GM18907 (cell line): Measurements from ENCODE around the gene MPPE1.
A peak's percentile ranks its signal among the peaks of the same experiment; 100 is the strongest.
"Not testable (repeated sequence)": the region's sequence is repeated elsewhere in the genome, so short reads cannot be mapped to it uniquely, and the experiment has no call there.

Experiments
- ATAC-seq: cut with Tn5 transposase; IDR thresholded peaks from one replicate; pipeline ENCODE4 v1.9.1; 2021; ENCODE audit warnings: mild to moderate bottlenecking, moderate library complexity; ENCODE audit not compliant: unreplicated experiment

Gene MPPE1

DNA sequence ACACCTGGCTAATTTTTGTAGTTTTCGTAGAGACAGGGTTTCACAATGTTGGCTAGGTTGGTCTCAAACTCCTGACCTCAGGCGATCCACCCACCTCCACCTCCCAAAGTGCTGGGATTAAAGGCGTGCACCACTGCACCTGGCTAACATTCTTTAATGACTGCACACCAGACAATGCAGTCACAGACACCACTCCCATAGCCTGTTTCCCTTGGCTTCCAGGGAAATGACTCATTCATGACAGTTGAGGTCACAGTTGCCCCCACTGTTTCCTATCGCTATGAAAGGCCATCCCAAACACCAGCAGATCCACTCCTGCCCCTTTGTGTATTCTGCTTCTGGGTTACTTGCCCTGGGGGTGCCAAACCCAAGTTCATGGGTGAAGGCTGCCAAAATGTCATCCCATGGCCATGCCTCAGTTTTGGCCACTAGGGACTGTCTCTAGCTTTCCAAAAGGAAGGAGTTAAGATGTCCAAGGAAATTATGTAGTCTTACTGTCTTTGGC, 48.2 kb downstream of the MPPE1 start:
- ATAC-seq, result no peak

DNA sequence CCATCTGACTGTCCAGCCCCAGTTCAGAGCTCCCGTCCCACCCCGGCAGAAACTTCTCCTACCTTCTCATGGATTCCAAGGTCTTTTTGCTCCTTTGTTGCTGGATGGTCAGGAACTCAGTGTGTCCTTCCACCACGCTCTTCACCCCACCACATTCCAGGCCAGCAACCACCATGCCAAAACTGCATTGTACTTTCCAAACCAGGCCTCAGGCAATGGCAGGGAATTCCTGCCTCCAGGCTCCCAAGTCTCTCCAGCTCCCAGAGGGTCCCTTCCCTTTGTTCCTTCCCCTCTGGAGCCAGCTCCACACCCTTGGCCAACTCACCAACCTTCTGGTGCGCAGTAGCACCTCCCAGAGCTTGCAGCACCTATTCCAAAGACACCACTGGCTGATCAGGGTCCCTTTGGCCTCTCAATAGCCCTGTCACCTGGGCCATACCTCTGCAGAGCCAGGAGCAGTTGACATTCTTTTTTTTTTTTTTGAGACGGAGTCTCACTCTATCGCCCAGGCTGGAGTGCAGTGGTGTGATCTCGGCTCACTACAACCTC, 48.8 kb downstream of the MPPE1 start:
- no peak for ATAC-seq

DNA sequence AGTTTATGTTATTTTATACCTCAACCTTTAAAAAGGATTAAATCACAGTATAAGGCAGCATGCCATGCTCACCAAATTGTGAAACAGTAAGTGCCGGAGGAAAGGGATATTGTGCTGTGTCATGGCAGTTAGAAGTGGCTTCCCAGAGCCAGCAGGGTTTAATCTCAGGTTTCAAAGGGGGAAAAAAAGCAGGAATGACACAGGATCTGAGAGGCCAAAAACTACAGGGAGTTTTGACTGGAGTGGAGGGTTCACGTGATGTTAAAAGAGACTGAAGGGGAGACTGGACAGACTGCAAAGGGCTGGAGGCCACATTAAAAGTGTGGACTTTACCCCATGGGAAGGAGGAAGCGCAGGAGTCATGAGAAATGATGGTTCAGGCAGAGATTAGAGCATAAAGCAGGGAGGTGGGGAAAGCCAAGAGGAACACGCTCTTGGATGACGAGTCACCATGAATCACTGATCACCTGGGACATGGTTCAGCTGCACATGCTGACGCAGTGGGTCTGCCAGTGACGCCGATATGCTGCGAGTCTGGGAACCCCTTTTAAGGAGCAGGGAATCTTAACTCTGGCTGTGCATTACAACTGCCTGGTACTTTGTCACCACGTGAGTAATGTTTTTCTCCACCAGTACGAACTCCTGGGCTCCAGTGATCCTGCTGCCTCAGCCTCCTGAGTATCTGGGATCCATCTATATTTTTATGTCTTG, 50.8 kb downstream of the MPPE1 start:
- no peak for ATAC-seq

DNA sequence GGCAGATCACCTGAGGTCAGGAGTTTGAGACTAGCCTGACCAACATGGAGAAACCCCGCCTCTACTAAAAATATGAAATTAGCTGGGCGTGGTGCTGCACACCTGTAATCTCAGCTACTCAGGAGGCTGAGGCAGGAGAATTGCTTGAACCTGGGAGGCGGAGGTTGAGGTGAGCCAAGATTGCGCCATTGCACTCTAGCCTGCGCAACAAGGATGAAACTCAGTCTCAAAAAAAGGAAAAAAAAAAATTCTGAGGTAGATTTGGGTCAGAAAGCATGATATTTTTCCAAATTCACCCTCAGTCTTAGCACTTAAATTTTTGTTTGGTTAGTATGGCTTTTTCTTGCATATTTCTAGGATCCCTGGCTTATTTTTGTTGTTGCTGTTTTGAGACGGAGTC, 53.6 kb downstream of the MPPE1 start:
- ATAC-seq, result not testable (repeated sequence)

DNA sequence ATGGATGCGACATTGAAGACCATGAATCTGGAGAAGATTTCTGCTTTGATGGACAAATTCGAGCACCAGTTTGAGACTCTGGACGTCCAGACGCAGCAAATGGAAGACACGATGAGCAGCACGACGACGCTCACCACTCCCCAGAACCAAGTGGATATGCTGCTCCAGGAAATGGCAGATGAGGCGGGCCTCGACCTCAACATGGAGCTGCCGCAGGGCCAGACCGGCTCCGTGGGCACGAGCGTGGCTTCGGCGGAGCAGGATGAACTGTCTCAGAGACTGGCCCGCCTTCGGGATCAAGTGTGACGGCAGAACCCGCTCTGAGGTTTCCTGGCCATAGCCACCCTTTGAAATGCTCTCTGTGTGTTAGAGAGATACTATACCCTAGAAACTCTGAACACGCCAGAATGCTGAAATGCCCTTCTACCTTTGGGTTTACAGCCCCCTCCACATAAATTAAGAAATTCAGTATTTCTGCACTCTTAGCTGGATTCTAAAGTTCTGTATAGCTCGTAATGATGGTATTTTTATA, 56.2 kb downstream of the MPPE1 start:
- ATAC-seq, result peak; percentile 24

DNA sequence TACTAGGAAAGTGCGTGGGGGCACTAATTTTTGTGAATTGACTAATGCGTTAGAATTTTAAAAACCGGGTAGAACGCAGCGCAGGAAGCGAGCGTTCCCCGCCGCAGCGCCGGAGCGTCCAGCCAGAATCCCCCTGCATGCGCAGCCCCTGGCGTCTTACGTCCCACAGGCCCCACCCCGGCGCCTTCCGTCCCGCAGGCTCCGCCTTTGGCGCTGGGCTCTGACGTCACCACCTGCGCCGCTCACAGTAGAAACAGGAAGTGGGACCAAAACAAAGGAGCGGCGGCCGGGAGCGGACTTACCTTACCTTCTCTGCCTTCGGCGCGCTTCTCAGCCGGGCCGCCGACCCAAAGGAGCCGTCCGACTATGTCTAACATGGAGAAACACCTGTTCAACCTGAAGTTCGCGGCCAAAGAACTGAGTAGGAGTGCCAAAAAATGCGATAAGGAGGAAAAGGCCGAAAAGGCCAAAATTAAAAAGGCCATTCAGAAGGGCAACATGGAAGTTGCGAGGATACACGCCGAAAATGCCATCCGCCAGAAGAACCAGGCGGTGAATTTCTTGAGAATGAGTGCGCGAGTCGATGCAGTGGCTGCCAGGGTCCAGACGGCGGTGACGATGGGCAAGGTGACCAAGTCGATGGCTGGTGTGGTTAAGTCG, 56.8 kb downstream of the MPPE1 start, which contains the start of gene CHMP1B:
TSS of gene CHMP1B (plus strand) at position 268 of the 660 bp plus-strand sequence. CDS start at position 367, 99 bp downstream.
- peak; percentile 91 for ATAC-seq

DNA sequence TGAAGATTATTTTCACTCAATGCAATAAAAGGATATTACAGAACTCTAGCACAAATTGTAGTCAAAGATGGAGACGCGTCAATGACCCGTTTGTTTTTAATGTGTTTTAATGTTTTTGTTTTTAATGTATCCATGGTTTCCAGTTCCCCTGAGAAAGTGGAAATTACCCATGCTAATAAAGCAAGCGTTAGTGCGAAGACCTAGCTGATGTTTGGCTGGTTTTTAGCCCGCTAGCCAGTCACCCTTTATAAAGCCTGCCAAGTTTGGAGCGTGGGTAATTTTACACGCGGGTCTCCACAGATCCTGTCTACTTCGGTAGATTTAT, 57.3 kb downstream of the MPPE1 start:
- peak; percentile 42 for ATAC-seq

DNA sequence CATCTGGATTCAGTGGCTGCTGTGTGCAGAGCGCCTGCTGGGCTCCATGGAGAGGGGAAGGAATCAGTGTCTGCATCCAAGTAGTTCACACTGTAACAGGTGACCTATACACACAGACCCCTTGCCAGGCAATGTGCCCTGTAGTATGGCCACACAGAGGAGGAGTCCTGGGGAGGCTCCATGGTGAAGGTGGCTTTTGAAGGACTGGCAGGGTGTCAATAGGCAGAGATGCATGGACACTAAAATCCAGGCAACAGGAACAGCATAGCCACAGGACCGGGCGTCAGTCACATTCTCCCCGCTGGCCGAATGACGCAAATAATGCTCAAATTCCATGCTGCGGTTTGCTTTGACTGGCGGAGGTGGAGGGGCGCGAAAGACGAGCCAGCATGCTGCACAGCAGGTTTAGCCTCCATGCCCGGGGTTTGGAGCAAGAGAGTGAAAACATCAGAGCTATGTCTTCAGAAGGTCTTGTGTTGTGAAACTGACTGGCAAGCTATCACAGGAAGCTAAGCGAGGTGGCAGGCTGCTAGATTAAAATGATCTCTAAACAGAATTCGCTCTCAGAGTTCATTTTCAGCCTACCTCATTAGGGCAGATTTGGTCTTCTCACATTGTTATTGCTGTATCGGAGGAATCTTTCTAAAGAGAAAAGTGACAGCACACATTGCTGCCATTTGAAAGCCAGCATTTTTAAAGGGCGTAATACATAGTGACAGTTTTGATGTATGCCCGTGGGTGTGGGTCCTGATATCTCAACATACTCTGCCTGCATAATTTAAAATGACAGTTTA, 58.1 kb downstream of the MPPE1 start:
- no peak for ATAC-seq

DNA sequence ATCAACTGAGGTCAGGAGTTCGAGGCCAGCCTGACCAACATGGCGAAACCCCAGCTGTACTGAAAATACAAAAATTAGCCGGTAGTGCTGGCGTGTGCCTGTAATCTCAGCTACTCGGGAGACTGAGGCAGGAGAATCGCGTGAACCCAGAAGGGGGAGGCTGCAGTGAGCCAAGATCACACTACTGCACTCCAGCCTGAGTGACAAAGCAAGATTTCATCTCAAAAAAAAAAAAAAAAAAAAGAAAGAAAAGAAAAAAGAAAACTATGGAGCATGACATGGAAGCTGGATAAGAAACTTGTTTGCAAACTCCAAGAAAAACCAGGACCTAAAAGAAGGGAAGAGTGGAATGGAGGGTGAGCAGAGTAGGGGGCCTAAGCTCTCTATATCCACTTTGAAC, 58.8 kb downstream of the MPPE1 start:
- no peak for ATAC-seq

DNA sequence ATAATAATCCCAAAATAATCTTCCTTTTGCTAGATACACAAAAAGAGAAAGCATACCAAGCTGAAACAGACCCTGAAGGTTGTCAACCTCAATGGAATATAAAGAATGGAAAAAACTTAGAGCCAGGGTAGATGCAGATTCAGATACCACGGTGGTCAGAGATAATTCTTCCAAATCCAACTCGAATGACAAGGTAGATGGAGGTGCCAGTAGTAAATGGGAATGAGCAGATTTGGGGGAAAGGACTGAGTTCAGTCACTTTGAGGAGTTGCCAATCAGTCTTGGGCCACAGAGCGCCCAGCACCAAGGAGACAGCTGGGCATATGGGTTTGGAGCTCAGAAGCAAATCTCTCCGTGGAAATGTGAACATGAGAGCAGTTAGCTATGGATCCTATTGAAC, 60.3 kb downstream of the MPPE1 start:
- ATAC-seq, result no peak

DNA sequence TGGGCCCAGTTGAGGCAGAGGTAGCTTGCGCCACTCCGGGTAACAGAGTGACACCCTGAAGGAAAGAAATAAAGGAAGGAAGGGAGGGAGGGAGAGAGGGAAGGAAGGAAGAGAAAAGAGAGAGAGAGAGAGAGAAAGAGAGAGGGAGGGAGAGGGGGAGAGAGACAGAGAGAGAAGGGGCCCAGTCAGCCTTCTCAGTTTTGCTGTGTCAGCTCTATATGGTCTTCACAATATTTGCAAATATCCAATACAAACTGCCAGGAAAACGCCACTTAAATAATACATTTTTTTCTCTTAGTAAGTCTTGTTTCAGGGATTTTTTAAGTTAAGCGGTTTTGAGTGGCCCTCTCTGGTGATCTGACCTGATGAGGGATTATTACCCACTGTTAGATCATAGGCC, 62.5 kb downstream of the MPPE1 start:
- ATAC-seq, result no peak

DNA sequence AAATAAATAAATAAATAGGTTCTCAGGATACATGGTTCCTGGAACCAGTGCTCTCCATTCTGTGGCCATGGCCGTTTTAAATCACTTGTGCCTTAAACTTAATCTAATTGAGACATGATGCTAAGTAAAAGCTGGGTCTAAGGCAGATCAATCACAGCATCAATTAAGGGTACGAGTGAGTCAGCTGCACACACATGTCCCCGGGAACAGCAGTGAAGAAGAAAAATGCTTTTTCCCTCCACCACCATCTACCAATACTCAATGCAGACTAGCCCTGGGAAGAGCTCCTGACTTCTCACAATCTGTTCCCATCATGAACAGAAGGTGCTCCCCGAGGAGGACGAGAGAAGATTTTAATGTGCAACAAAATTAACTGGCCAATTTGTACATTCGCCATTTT, 63.7 kb downstream of the MPPE1 start:
- ATAC-seq, result no peak

DNA sequence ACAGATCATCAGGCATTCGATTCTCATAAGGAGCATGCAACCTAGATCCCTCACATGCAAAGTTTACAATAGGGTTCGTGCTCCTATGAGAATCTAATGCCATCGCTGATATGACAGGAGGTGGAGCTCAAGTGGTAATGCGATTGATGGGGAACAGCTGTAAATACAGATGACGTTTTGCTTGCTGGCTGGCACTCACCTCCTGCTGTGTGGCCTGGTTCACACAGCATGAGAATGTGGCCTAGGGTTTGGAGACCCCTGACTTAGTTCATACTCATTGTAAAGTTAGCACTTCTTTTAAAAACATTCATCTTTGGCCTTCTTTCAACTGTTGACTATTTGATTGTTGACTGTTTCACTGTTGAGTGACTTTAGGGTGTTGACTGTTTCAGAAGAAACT, 65.6 kb downstream of the MPPE1 start:
- no peak for ATAC-seq

DNA sequence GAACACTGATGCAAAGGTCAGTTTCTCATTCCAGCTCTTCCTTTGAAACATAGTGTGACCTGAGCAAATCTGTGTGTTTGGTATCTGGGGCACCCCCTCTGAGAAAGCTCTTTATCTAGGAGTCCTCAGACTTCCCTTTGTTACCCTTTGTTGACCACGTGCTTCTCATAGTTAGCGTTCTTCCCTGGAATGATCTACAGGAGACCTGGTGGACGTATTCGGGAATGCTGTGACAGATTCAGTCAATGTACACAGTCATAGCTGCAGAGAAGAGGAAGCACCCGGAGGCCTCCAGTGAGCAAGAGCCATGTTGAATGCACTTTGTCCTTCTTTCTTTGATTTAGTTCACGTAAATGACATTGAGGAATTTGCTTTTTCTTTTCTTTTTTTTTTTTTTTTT, 67.6 kb downstream of the MPPE1 start:
- ATAC-seq, result no peak

DNA sequence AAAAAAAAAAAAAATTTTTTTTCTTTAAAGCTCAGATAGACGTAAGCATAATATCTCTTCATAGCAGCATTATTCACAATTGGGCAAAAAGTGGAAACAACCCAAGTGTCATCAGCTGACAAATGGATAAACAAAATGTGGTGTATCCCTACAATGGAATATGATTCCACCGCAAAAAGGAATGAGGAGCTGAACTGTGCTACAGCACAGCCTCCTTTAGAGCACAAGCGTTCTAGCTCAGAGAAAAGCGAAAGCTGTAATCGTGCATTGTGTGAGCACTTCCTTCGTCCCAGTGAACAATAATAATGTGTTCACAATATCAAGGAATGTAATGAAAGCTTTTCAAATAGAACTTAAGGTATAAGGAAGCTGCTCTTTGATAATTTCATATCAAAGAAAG, 68.6 kb downstream of the MPPE1 start:
- no peak for ATAC-seq

DNA sequence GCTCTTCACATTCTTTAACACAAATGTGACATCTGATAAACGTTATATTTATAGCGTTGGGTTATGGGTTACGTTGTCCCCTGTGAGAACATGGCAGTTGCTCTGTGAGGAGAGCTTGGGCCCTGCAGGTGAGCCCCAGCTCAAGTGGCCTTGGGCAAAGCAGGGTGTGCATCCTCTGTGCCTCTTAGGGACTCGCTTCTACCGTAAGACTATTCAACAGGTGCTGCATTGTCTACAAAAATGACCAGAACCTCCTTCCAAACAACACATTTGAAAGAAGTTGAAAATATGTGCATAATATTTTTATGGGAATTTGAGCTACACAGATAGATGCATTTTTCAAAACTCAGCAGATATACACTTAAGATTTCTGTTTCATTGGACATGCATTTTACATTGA, 73.3 kb downstream of the MPPE1 start:
- no peak for ATAC-seq
